Stomach (tissue), 9 donors: ENCODE results near the gene KCNQ4. TPM values are rescaled to one million over a fixed set of nuclear protein-coding genes. Genes with fewer than 3 reads are reported as not detected.

Experiments used
- DNase-seq, 2 donors: peaks; one replicate each; pipeline versions ENCODE4 v3.0.0 to v3.0.0-alpha.2; 2013 to 2019
- H3K27ac ChIP-seq, 5 donors: fragments of 200-600 bp in 4 of 5; sonication (generic) in 4 of 5; one replicate each; pipeline ENCODE4 v1.5.1; 2013 to 2019; ENCODE audit warnings: mild to moderate bottlenecking in 1 of 5, moderate library complexity in 1 of 5
- H3K27me3 ChIP-seq, 3 donors: fragments of 200-600 bp; sonication (generic); one replicate each; pipeline ENCODE4 v1.5.1; 2017 to 2019; ENCODE audit warnings: mixed run types in 1 of 3
- H3K36me3 ChIP-seq, 4 donors: fragments of 200-600 bp; sonication (generic); 1 replicate in 3 of 4; 2 replicates in 1 of 4; pipeline ENCODE4 v1.5.1; 2016 to 2019
- H3K4me1 ChIP-seq, 4 donors: fragments of 200-600 bp; sonication (generic); one replicate each; pipeline ENCODE4 v1.5.1; 2016 to 2019
- H3K4me3 ChIP-seq, 4 donors: fragments of 200-600 bp; sonication (generic) in 3 of 4; one replicate each; pipeline ENCODE4 v1.5.1; 2016 to 2019; ENCODE audit warnings: mild to moderate bottlenecking in 1 of 4
- H3K9me3 ChIP-seq, 4 donors: fragments of 200-600 bp; sonication (generic); one replicate each; pipeline ENCODE4 v1.5.1; 2016 to 2019
- CTCF ChIP-seq, 7 experiments: fragments of 450-650 bp in 4 of 7; fragments of 200-600 bp in 3 of 7; sonication (generic) in 3 of 7; IDR thresholded peaks; one replicate each; pipeline ENCODE4 v1.5.1; 2016 to 2019; ENCODE audit warnings: antibody characterized with exemption in 7 of 7, control low read depth in 2 of 7, mild to moderate bottlenecking in 1 of 7
- EP300 ChIP-seq: sonication (generic); formaldehyde crosslinking; IDR thresholded peaks from one replicate; pipeline ENCODE4 v1.6.1; 2017; ENCODE audit warnings: antibody characterized with exemption
- POLR2A ChIP-seq, 4 donors: fragments of 450-650 bp; IDR thresholded peaks; one replicate each; pipeline ENCODE4 v1.6.1; 2016; ENCODE audit warnings: antibody characterized with exemption in 4 of 4, control low read depth in 2 of 4, mild to moderate bottlenecking in 1 of 4, moderate library complexity in 1 of 4
- POLR2AphosphoS5 ChIP-seq, 3 donors: sonication (generic); formaldehyde crosslinking; IDR thresholded peaks; one replicate each; pipeline ENCODE4 v1.6.1; 2016; ENCODE audit warnings: antibody characterized with exemption in 3 of 3
- WGBS, 5 donors: extraction: QIAGEN DNeasy Blood & Tissue Kit in 3 of 5; methylation state at CpG; one replicate each; pipeline versions ENCODE4 v1.1.5 to v1.1.7; 2013 to 2018; 5-methylcytosine and 5-hydroxymethylcytosine counted together
- intact Hi-C: fragments of 100-400 bp; cut with DNase I; formaldehyde crosslinking; loops from one replicate; pipeline ENCODE4 v1.15.1; 2023; ENCODE audit warnings: low total_unique reads
- polyA plus RNA-seq, 3 donors: library from polyadenylated mRNA; stranded (reverse); fragments of 200-250 nt; gene quantifications; one replicate each; pipeline ENCODE4 v1.2.3, GENCODE V29; 2013
- small RNA-seq, 4 donors: library from RNA; depleted of rRNA; stranded (forward); fragments of <200 nt; gene quantifications; one replicate each; pipeline ENCODE3, GENCODE V24; 2016
- total RNA-seq, 5 donors: library from RNA; depleted of rRNA; stranded (reverse); fragments of >200 nt; gene quantifications; one replicate each; pipeline versions ENCODE4 v1.1.0 to v1.2.3, GENCODE V29; 2014 to 2016
- donor health status: healthy with polysubstance abuse.
- donor health status: Bipolar disorder and iron deficiency.
- donor health status: healthy.

The KCNQ4 gene
- total and polyA plus RNA-seq, 8 donors: 0.31 to 7.6 (median 0.58) TPM; not detected in 1

- no peaks in the 10 kb centered on the region for H3K9me3 ChIP-seq
- 82 to 90% (median 88%) methylated on average over 1 of the region's 1 CpG for WGBS, 5 donors
- no peak for DNase-seq
- H3K27me3 ChIP-seq: peaks cover 0 to 34% (median 20%) of the 10 kb centered on the region in 3 donors
- H3K27ac ChIP-seq: no peak overlapping the region
- H3K4me1 ChIP-seq: peaks cover 8 to 9% (median 8%) of the 10 kb centered on the region in 4 donors
- H3K36me3 ChIP-seq: no peaks in the 10 kb centered on the region
- TF ChIP-seq POLR2AphosphoS5 (IDR thresholded peaks at IDR 0.05) (no peak), EP300 (no peak), CTCF (IDR thresholded peaks at IDR 0.05) (no peak), POLR2A (IDR thresholded peaks at IDR 0.05) (no peak)
- H3K4me3 ChIP-seq: no peak overlapping the region
- intact Hi-C loops: no loop called here
Measured at GRCh38 chr1:40887012-40887378, 103.4 kb downstream of the KCNQ4 start.

- intact Hi-C loops: no loop called here
- no peak overlapping the region for H3K27ac ChIP-seq
- 91 to 96% (median 93%) methylated on average over 6 of the region's 6 CpGs for WGBS, 5 donors
Measured at GRCh38 chr1:40887652-40888051, 104.1 kb downstream of the KCNQ4 start.

More at GRCh38 chr1:40887652-40888051, 104.1 kb downstream of the KCNQ4 start:
- TF ChIP-seq CTCF (IDR thresholded peaks at IDR 0.05) (no peak), EP300 (no peak), POLR2AphosphoS5 (IDR thresholded peaks at IDR 0.05) (no peak), POLR2A (IDR thresholded peaks at IDR 0.05) (no peak)
- H3K4me1 ChIP-seq: peaks cover 8 to 9% (median 8%) of the 10 kb centered on the region in 4 donors
- peaks cover 0 to 29% (median 20%) of the 10 kb centered on the region in 3 donors for H3K27me3 ChIP-seq
- no peak overlapping the region for H3K4me3 ChIP-seq
- no peaks in the 10 kb centered on the region for H3K36me3 ChIP-seq
- DNase-seq: no peak
- no peaks in the 10 kb centered on the region for H3K9me3 ChIP-seq

Small RNA genes lying within 50 kb of the gene (small RNA-seq; reads per million reads assigned to genes)
- gene MIR30C1 (7.9 to 8.3 (median 8.1) reads per million in 4 donors), gene MIR30E (676 to 2,172 (median 972) reads per million in 4 donors), gene RN7SL326P (0 reads per million in 4 donors)

Other genes with a start within 250 kb of the KCNQ4 start
- gene RIMS3, start 118.1 kb upstream of the KCNQ4 start, total RNA-seq: 1 to 10 TPM in 4 of 5 donors, under 1 TPM in 1; 0.45 to 4.7 (median 3.9) TPM
- 1 to 10 TPM in 2 of 3 donors, under 1 TPM in 1; 0.63 to 2.2 (median 1.2) TPM for gene RIMS3, start 118.1 kb upstream of the KCNQ4 start, polyA plus RNA-seq
- 10 to 100 TPM; 23.3 to 76.4 (median 53.8) TPM for gene NFYC, start 92.1 kb upstream of the KCNQ4 start, total RNA-seq
- 10 to 100 TPM; 33.6 to 46.6 (median 35.2) TPM for gene NFYC, start 92.1 kb upstream of the KCNQ4 start, polyA plus RNA-seq
- 100 to 1,000 TPM in 1 of 5 donors, 10 to 100 TPM in 3, 1 to 10 TPM in 1; 2.6 to 152 (median 38.4) TPM for gene CITED4, start 78.6 kb downstream of the KCNQ4 start, total RNA-seq
- gene CITED4, start 78.6 kb downstream of the KCNQ4 start, polyA plus RNA-seq: 10 to 100 TPM in 2 of 3 donors, 1 to 10 TPM in 1; 8.6 to 22.5 (median 13.5) TPM
- 10 to 100 TPM; 14.0 to 45.5 (median 32.7) TPM for gene CTPS1, start 195.9 kb downstream of the KCNQ4 start, total RNA-seq
- 1 to 10 TPM; 6.4 to 9.8 (median 8.1) TPM for gene CTPS1, start 195.9 kb downstream of the KCNQ4 start, polyA plus RNA-seq
- 10 to 100 TPM in 1 of 5 donors, 1 to 10 TPM in 1, under 1 TPM in 1, not detected in 2; 0.73 to 10.5 (median 3.1) TPM for gene SLFNL1, start 237.9 kb downstream of the KCNQ4 start, total RNA-seq
- gene SLFNL1, start 237.9 kb downstream of the KCNQ4 start, polyA plus RNA-seq: under 1 TPM in 2 of 3 donors, not detected in 1; 0.25 to 0.31 TPM